Measurements from ENCODE around the gene CATSPERE. TPM values are rescaled to one million over a fixed set of nuclear protein-coding genes. Genes with fewer than 3 reads are reported as not detected.

The CATSPERE gene
- total RNA-seq, 1 experiment from 2014 or later: 0.14 TPM

Other genes starting within 250 kb of the CATSPERE start
- gene ADSS2, start 9.4 kb upstream of the CATSPERE start, total RNA-seq (2022): 69.3 and 73.9 TPM in 2 replicates
- gene DESI2, start 191.9 kb downstream of the CATSPERE start, total RNA-seq (2022): 47.7 and 51.0 TPM in 2 replicates